ENCODE results near the gene CLINT1. TPM values are rescaled to one million over a fixed set of nuclear protein-coding genes. Genes with fewer than 3 reads are reported as not detected.

The CLINT1 gene
- total and polyA plus RNA-seq, 9 of the 15 experiments (the other 6 are each of a cell fraction or from before 2014, with no cell fraction given), result 23.6 to 125 (median 71.4) TPM

DNA sequence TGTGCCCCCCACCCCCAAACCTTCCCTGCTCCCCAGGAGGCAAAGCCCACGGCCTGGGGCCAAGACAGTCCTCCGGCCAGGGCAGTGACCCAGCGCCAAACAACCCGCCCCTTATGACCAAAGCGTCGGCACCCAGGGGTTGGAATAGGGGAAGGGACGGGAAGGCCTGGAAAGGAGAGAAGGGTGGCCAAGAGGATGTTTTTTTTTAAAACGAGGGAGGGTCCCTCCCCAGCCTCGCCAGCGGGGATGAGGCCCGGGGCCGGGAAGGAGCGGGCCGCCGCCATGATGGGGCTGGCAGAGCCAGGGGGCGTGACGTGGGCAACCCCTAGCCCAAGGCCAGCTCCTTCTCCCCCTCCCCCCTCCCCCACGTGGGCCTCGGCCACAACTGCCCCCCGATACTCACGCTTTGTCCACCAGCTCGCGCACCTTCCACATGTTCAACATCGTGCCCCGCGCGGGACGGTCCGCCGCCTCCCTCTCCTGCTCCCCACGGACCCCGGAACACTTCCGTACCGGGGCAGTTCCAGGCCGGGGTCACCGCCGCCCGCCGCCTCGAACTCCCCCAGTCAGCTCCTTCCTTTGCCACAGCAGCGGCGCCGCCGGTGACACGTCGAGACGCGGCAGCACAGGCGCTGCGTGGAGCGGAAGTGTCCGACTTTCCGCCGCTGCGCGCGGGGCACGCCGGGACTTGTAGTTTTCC lies at the start of gene CLINT1 (continued):
- TF ChIP-seq, protein P1, sequence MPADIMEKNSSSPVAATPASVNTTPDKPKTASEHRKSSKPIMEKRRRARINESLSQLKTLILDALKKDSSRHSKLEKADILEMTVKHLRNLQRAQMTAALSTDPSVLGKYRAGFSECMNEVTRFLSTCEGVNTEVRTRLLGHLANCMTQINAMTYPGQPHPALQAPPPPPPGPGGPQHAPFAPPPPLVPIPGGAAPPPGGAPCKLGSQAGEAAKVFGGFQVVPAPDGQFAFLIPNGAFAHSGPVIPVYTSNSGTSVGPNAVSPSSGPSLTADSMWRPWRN (IDR thresholded peaks at IDR 0.05; ENCODE audit: low read depth), result no peak
- TF ChIP-seq, protein P2, sequence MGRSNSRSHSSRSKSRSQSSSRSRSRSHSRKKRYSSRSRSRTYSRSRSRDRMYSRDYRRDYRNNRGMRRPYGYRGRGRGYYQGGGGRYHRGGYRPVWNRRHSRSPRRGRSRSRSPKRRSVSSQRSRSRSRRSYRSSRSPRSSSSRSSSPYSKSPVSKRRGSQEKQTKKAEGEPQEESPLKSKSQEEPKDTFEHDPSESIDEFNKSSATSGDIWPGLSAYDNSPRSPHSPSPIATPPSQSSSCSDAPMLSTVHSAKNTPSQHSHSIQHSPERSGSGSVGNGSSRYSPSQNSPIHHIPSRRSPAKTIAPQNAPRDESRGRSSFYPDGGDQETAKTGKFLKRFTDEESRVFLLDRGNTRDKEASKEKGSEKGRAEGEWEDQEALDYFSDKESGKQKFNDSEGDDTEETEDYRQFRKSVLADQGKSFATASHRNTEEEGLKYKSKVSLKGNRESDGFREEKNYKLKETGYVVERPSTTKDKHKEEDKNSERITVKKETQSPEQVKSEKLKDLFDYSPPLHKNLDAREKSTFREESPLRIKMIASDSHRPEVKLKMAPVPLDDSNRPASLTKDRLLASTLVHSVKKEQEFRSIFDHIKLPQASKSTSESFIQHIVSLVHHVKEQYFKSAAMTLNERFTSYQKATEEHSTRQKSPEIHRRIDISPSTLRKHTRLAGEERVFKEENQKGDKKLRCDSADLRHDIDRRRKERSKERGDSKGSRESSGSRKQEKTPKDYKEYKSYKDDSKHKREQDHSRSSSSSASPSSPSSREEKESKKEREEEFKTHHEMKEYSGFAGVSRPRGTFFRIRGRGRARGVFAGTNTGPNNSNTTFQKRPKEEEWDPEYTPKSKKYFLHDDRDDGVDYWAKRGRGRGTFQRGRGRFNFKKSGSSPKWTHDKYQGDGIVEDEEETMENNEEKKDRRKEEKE (IDR thresholded peaks at IDR 0.05; ENCODE audit: borderline replicate concordance in 1 of 2, control insufficient read depth in 1 of 2, low read depth in 2 of 2, low read length in 1 of 2), result 0 out of 4 replicates have a peak, but pooled peaks of 1 of the 2 experiments have one; percentile 12
- TF ChIP-seq CXXC5 (CRISPR knock-in tag; IDR thresholded peaks at IDR 0.05) (peak; percentile 89), SMAD3 (CRISPR knock-in tag; conservative IDR thresholded peaks at IDR 0.05) (no peak), MXI1 (IDR thresholded peaks at IDR 0.05; ENCODE audit: low read depth, low read length) (peak; percentile 64; the same call in 1 of the 2 replicates)

DNA sequence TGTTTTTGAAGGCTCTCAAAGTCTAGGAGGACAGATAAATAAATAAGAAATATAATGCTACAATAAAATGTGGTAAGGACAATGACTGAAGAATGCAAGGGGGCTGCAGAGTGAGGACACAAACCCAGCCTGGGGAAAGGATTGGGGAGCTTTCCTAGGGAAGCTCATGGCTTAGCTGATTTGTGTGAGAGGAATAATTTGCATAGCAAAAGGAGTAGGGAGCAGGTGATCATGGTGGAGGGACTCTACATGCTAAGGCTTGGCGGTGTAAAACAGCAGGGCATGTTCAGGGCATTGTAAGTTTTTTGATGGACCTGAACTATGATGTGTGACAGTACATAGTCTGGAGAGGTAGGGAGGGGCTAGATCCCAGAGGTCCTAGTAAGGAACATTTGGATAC lies 49.5 kb upstream of the CLINT1 start:
- no peak for TF ChIP-seq TAF1 (IDR thresholded peaks at IDR 0.05; ENCODE audit: control insufficient read depth, extremely low read depth, insufficient read depth, low read length, severe bottlenecking)
- no peak for TF ChIP-seq ADNP (tag; IDR thresholded peaks at IDR 0.05)
- TF ChIP-seq, protein P3, sequence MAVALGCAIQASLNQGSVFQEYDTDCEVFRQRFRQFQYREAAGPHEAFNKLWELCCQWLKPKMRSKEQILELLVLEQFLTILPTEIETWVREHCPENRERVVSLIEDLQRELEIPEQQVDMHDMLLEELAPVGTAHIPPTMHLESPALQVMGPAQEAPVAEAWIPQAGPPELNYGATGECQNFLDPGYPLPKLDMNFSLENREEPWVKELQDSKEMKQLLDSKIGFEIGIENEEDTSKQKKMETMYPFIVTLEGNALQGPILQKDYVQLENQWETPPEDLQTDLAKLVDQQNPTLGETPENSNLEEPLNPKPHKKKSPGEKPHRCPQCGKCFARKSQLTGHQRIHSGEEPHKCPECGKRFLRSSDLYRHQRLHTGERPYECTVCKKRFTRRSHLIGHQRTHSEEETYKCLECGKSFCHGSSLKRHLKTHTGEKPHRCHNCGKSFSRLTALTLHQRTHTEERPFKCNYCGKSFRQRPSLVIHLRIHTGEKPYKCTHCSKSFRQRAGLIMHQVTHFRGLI (CRISPR knock-in tag; IDR thresholded peaks at IDR 0.05), result no peak
- TF ChIP-seq SP2 (IDR thresholded peaks at IDR 0.05; ENCODE audit: extremely low read depth, low read depth, low read length, poor library complexity, severe bottlenecking), result no peak
- TF ChIP-seq MCM2 (IDR thresholded peaks at IDR 0.05; ENCODE audit: low read depth), result no peak
- TF ChIP-seq NCOA4 (IDR thresholded peaks at IDR 0.05; ENCODE audit: partially characterized antibody), result no peak
- TF ChIP-seq, protein P4, sequence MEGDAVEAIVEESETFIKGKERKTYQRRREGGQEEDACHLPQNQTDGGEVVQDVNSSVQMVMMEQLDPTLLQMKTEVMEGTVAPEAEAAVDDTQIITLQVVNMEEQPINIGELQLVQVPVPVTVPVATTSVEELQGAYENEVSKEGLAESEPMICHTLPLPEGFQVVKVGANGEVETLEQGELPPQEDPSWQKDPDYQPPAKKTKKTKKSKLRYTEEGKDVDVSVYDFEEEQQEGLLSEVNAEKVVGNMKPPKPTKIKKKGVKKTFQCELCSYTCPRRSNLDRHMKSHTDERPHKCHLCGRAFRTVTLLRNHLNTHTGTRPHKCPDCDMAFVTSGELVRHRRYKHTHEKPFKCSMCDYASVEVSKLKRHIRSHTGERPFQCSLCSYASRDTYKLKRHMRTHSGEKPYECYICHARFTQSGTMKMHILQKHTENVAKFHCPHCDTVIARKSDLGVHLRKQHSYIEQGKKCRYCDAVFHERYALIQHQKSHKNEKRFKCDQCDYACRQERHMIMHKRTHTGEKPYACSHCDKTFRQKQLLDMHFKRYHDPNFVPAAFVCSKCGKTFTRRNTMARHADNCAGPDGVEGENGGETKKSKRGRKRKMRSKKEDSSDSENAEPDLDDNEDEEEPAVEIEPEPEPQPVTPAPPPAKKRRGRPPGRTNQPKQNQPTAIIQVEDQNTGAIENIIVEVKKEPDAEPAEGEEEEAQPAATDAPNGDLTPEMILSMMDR (IDR thresholded peaks at IDR 0.05 in 2 of 3, conservative IDR thresholded peaks at IDR 0.05 in 1 of 3; ENCODE audit: insufficient read depth in 2 of 3, low read depth in 1 of 3, low read length in 3 of 3), result no peak
- DNase-seq (ENCODE audit: extremely low read depth in 1 of 4, low spot score in 3 of 4) (no peak), ATAC-seq (no peak), FAIRE-seq (no peak)
- no peak overlapping the region for H3K4me2 ChIP-seq (ENCODE audit: insufficient read depth, low read length)
- ChIA-PET CTCF (ENCODE audit: low intra/inter-chr PET ratio) (no interaction called here), POLR2A (no interaction called here)
- intact Hi-C loops (cut with micrococcal nuclease) (no loop called here), in situ Hi-C loops (cut with MboI) (no loop called here)
- no peak overlapping the region for H2AFZ ChIP-seq (ENCODE audit: low read depth, low read length)
- H3K4me3 ChIP-seq, result no peak overlapping the region
- no peak overlapping the region for H3K9ac ChIP-seq (ENCODE audit: insufficient read depth in 1 of 2, low read depth in 2 of 2, low read length in 2 of 2)
- no peak overlapping the region for H3K27ac ChIP-seq (ENCODE audit: extremely low read depth, low read depth, low read length)
- H3K36me3 ChIP-seq (ENCODE audit: control insufficient read depth, insufficient read depth, low read length), result no peaks in the 10 kb centered on the region
- peaks cover 0 to 9% of the 10 kb centered on the region in 2 experiments; a peak in 2 of 5 replicates for H3K4me1 ChIP-seq (replicated peaks in 1 of 2; ENCODE audit: control insufficient read depth in 2 of 2, insufficient read depth in 2 of 2, low read length in 2 of 2)
- no peaks in the 10 kb centered on the region for H3K9me3 ChIP-seq (replicated peaks; ENCODE audit: control insufficient read depth, insufficient read depth, low read depth, low read length)
- 0% methylated on average over 1 of the region's 1 CpG for WGBS (ENCODE audit: insufficient coverage, low coverage, missing lambda C conversion rate)
- no peaks in the 10 kb centered on the region for H3K9me1 ChIP-seq (ENCODE audit: control insufficient read depth, insufficient read depth, low read length)
- no peaks in the 10 kb centered on the region for H3K79me2 ChIP-seq (ENCODE audit: control insufficient read depth, insufficient read depth, low read length)
- BruUV-seq (replicated peaks), result no TSS peak
- no peaks in the 10 kb centered on the region; a peak in 2 of 5 replicates for H3K27me3 ChIP-seq (ENCODE audit: control insufficient read depth in 2 of 2, insufficient read depth in 2 of 2, low read length in 2 of 2)
- no peaks in the 10 kb centered on the region for H4K20me1 ChIP-seq (replicated peaks; ENCODE audit: control insufficient read depth, insufficient read depth, low read length)

Measured in K562 (cell line).